Measurements from ENCODE around the gene TWIST2. TPM values are rescaled to one million over a fixed set of nuclear protein-coding genes. Genes with fewer than 3 reads are reported as not detected.

TWIST2 gene
- total and polyA plus RNA-seq, 10 of the 15 experiments (the other 5 are each of a cell fraction or from before 2014, with no cell fraction given): not detected

GRCh38 chr2:238938003-238938400, 90.1 kb downstream of the TWIST2 start:
- Histone ChIP-seq H3K27ac (ENCODE audit: control insufficient read depth, insufficient read depth) (no peak overlapping the region), H3K79me2 (ENCODE audit: control insufficient read depth, insufficient read depth, low read length) (no peaks in the 10 kb centered on the region), H3K4me1 (ENCODE audit: control insufficient read depth, insufficient read depth, low read length) (no peaks in the 10 kb centered on the region), H3K4me2 (ENCODE audit: control insufficient read depth, insufficient read depth) (no peak overlapping the region), H2AFZ (ENCODE audit: control insufficient read depth, low read depth, low read length) (no peak overlapping the region), H4K20me1 (ENCODE audit: control insufficient read depth, insufficient read depth) (no peaks in the 10 kb centered on the region), H3K36me3 (ENCODE audit: control insufficient read depth in 2 of 2, insufficient read depth in 2 of 2, low read length in 1 of 2) (no peaks in the 10 kb centered on the region), H3K9ac (ENCODE audit: control insufficient read depth, insufficient read depth, low read length) (no peak overlapping the region), H3K27me3 (replicated peaks in 1 of 2; ENCODE audit: control insufficient read depth in 2 of 2, insufficient read depth in 2 of 2, low read length in 1 of 2) (no peaks in the 10 kb centered on the region; a peak in 1 of 4 replicates), H3K4me3 (no peak overlapping the region), H3K9me3 (replicated peaks; ENCODE audit: control insufficient read depth, insufficient read depth, low read length) (no peaks in the 10 kb centered on the region)
- in situ Hi-C loops (cut with MboI) (no loop called here), intact Hi-C loops (cut with micrococcal nuclease; ENCODE audit: unreplicated experiment) (no loop called here)
- RAD21 ChIA-PET (ENCODE audit: unreplicated experiment): no interaction called here
- 61% methylated on average over 9 of the region's 9 CpGs for WGBS (ENCODE audit: insufficient coverage, insufficient replicate concordance, low lambda C conversion rate, missing lambda C conversion rate)
- no peak for TF ChIP-seq SRF (IDR thresholded peaks at IDR 0.05; ENCODE audit: low read depth in 2 of 2, low read length in 2 of 2)
- no peak for TF ChIP-seq CHD2 (IDR thresholded peaks at IDR 0.05; ENCODE audit: borderline replicate concordance, low read depth, low read length)
- TF ChIP-seq ZNF687 (IDR thresholded peaks at IDR 0.05): no peak
- no peak for TF ChIP-seq NFIC (IDR thresholded peaks at IDR 0.05; ENCODE audit: low read depth, low read length)
- no peak for TF ChIP-seq IKZF2 (IDR thresholded peaks at IDR 0.05)
- TF ChIP-seq USF1 (IDR thresholded peaks at IDR 0.05; ENCODE audit: borderline replicate concordance, extremely low read length, insufficient read depth, low read depth, low read length): no peak
- TF ChIP-seq BHLHE40 (IDR thresholded peaks at IDR 0.05; ENCODE audit: borderline replicate concordance in 1 of 2, low read depth in 2 of 2, low read length in 1 of 2): no peak
- TF ChIP-seq SREBF2 (IDR thresholded peaks at IDR 0.05; ENCODE audit: low read length): no peak
- TF ChIP-seq POLR2AphosphoS2 (IDR thresholded peaks at IDR 0.05; ENCODE audit: low read depth, low read length): no peak
- TF ChIP-seq ZBTB11 (CRISPR knock-in tag; IDR thresholded peaks at IDR 0.05): no peak
- POLR2A ChIA-PET: no interaction called here
- no peak for FAIRE-seq
- ATAC-seq: no peak
- no TSS peak for BruUV-seq (replicated peaks)
- no peak for DNase-seq (ENCODE audit: low read depth, low spot score)
- SMC1A ChIA-PET (ENCODE audit: uncharacterized antibody, unreplicated experiment): no interaction called here
- CTCF ChIA-PET: no interaction called here
